Cardiac muscle cell (in vitro differentiated cells and primary cell): ENCODE measurements around the gene MARS1. TPM values are rescaled to one million over a fixed set of nuclear protein-coding genes. Genes with fewer than 3 reads are reported as not detected.

Source experiments
- DNase-seq, 2 donors: peaks; one replicate each; pipeline versions ENCODE4 v3.0.0 to v3.0.0-alpha.2; 2010 to 2017; ENCODE audit warnings: low read depth in 1 of 2, low spot score in 1 of 2
- H3K27ac ChIP-seq: fragments of 200-600 bp; sonication (generic); 2 replicates; pipeline ENCODE4 v1.5.1; 2016
- H3K27me3 ChIP-seq: fragments of 200-600 bp; sonication (generic); 2 replicates; pipeline ENCODE4 v1.6.0; 2016; ENCODE audit warnings: control low read depth
- H3K36me3 ChIP-seq: fragments of 200-600 bp; sonication (generic); 2 replicates; pipeline ENCODE4 v1.5.1; 2016; ENCODE audit warnings: control low read depth
- H3K4me1 ChIP-seq: fragments of 200-600 bp; sonication (generic); 2 replicates; pipeline ENCODE4 v1.8.1; 2017; ENCODE audit warnings: low read depth, mild to moderate bottlenecking, mixed run types
- H3K4me3 ChIP-seq: fragments of 200-600 bp; sonication (generic); 2 replicates; pipeline ENCODE4 v1.5.1; 2016; ENCODE audit warnings: mild to moderate bottlenecking
- H3K9me3 ChIP-seq: fragments of 200-600 bp; sonication (generic); 2 replicates; pipeline ENCODE4 v1.5.1; 2017; ENCODE audit warnings: low read depth, mild to moderate bottlenecking, control low read depth
- CTCF ChIP-seq: IDR thresholded peaks from 2 replicates; pipeline ENCODE4 v1.5.1; 2012; ENCODE audit warnings: low read depth, mild to moderate bottlenecking, low read length
- polyA plus RNA-seq: library from polyadenylated mRNA; unstranded; fragments of >200 nt; fragmentation: Nextera tagmentation; extraction: Ambion mirVana; gene quantifications from 2 replicates; pipeline ENCODE4 v1.2.1, GENCODE V29; 2016
- total RNA-seq: library from RNA; depleted of rRNA; stranded (reverse); fragments of >200 nt; gene quantifications from 2 replicates; pipeline ENCODE4 v1.2.3, GENCODE V29; 2016

MARS1 gene
- total and polyA plus RNA-seq, 2 experiments from 2014 or later, result 76.7 to 190 TPM

DNA sequence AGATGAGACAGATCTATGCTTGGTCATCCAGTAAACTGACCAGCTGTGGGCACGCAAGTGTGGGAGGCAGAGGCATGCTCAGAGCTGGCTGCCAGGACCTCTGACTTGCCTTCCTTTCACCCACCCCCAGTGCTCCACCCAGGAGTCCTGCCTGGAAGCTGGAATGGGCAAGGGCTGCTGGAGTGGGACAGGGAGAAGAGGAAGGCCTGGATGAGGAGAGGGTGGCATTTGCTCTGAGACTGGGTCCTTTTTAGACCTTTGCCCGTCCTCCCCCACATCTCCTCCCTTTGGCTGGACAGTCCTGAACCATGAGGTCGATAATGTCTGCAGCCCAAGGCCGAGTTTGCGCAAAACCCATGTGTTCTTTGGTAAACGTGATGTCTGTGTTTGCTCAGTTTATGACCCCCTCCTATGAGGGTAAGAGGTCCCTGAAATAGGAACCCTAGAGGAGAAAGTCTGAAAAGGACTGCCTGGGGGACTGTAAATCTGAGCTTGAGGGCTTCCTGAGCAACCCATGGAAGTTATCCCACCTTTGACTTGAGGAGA lies 36.6 kb upstream of the MARS1 start:
- Histone ChIP-seq H3K27me3 (no peaks in the 10 kb centered on the region), H3K36me3 (no peaks in the 10 kb centered on the region), H3K27ac (peak overlapping the region; percentile 91), H3K4me3 (no peak overlapping the region), H3K9me3 (no peaks in the 10 kb centered on the region), H3K4me1 (peaks cover 22% of the 10 kb centered on the region)
- DNase-seq, result no peak
- no peak for TF ChIP-seq CTCF

GRCh38 chr12:57452181-57452936 lies 35.5 kb upstream of the MARS1 start:
- Histone ChIP-seq H3K4me1 (peaks cover 22% of the 10 kb centered on the region), H3K27me3 (no peaks in the 10 kb centered on the region), H3K9me3 (no peaks in the 10 kb centered on the region), H3K4me3 (no peak overlapping the region), H3K27ac (peak overlapping the region; percentile 91), H3K36me3 (no peaks in the 10 kb centered on the region)
- TF ChIP-seq CTCF, result no peak
- DNase-seq, result peak; percentile 86 to 94

DNA sequence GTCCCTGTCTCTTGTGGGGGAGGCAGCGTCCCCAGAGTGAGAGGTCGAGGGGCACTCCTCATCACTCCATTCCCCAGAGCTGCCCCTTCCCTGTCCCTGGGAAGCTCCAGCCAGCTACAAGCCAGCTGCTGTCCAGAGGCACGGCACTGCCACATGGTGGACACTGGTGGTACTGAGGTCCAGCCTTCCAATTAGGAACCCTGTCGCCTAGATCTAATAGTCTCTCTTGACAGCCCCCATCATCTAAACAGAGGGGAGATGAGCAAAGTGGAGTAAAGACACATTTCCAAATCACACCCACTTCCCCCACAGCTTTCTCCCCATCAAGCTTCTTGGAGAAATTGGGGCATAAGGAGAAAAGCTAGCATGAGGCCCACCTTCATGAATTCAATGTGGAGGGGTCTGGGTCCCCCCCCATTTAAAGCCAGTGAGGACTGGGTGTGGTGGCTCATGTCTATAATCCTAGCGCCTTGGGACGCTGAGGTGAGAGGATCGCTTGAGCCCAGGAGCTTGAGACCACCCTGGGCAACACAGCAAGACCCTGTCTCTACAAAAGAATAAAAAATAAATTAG lies 34.8 kb upstream of the MARS1 start:
- H3K9me3 ChIP-seq, result no peaks in the 10 kb centered on the region
- no peak overlapping the region for H3K4me3 ChIP-seq
- no peaks in the 10 kb centered on the region for H3K36me3 ChIP-seq
- peak; percentile 92 for TF ChIP-seq CTCF
- H3K4me1 ChIP-seq, result peaks cover 22% of the 10 kb centered on the region
- no peaks in the 10 kb centered on the region for H3K27me3 ChIP-seq
- H3K27ac ChIP-seq, result peak overlapping the region; percentile 91
- DNase-seq, result peak; percentile 85 to 88

- no peaks in the 10 kb centered on the region for H3K9me3 ChIP-seq
- H3K36me3 ChIP-seq, result no peaks in the 10 kb centered on the region
- no peak overlapping the region for H3K27ac ChIP-seq
- peaks cover 26% of the 10 kb centered on the region for H3K4me1 ChIP-seq
- DNase-seq, result no peak
- H3K27me3 ChIP-seq, result no peaks in the 10 kb centered on the region
- TF ChIP-seq CTCF, result no peak
- no peak overlapping the region for H3K4me3 ChIP-seq
Observed at GRCh38 chr12:57454213-57454565, 33.7 kb upstream of the MARS1 start.

GRCh38 chr12:57454566-57455373 lies 33.1 kb upstream of the MARS1 start, which contains the start of gene INHBE:
Gene INHBE (plus strand): TSS chr12:57455307. CDS start chr12:57455537, 230 bp downstream.
- DNase-seq, result peak; percentile 52 to 89
- H3K27me3 ChIP-seq, result no peaks in the 10 kb centered on the region
- H3K9me3 ChIP-seq, result no peaks in the 10 kb centered on the region
- no peak within 1 kb of the TSS for H3K4me3 ChIP-seq
- peaks cover 26% of the 10 kb centered on the region for H3K4me1 ChIP-seq
- no peak for TF ChIP-seq CTCF
- H3K36me3 ChIP-seq, result no peaks in the 10 kb centered on the region
- H3K27ac ChIP-seq, result no peak within 1 kb of the TSS
